ENCODE data around the gene HYAL1. TPM values are rescaled to one million over a fixed set of nuclear protein-coding genes. Genes with fewer than 3 reads are reported as not detected.

Gene HYAL1
- total RNA-seq, 4 donors from 2014 or later, result 19.5 to 31.0 (median 27.4) TPM

- no peak overlapping the region for H3K27ac ChIP-seq
- no peak for DNase-seq (ENCODE audit: low spot score in 2 of 2)
- no peak for TF ChIP-seq EP300 (IDR thresholded peaks at IDR 0.05)
- no peak for TF ChIP-seq POLR2AphosphoS5 (IDR thresholded peaks at IDR 0.05)
- TF ChIP-seq POLR2A (IDR thresholded peaks at IDR 0.05), result no peak
- TF ChIP-seq CTCF (IDR thresholded peaks at IDR 0.05), result no peak
- peaks cover 23% of the 10 kb centered on the region for H3K27me3 ChIP-seq
- no peaks in the 10 kb centered on the region for H3K9me3 ChIP-seq
- H3K4me1 ChIP-seq, result peaks cover 36% of the 10 kb centered on the region
- H3K4me3 ChIP-seq, result no peak overlapping the region
- WGBS, result 90% methylated on average over 16 of the region's 17 CpGs
- H3K36me3 ChIP-seq, result no peaks in the 10 kb centered on the region
Measured at GRCh38 chr3:50276762-50277101, 26.6 kb downstream of the HYAL1 start.

GRCh38 chr3:50275996-50276761, 27.2 kb downstream of the HYAL1 start:
- TF ChIP-seq CTCF (IDR thresholded peaks at IDR 0.05) (no peak), POLR2A (IDR thresholded peaks at IDR 0.05) (no peak), EP300 (IDR thresholded peaks at IDR 0.05) (no peak), POLR2AphosphoS5 (IDR thresholded peaks at IDR 0.05) (no peak)
- Histone ChIP-seq H3K27me3 (peaks cover 23% of the 10 kb centered on the region), H3K4me1 (peaks cover 36% of the 10 kb centered on the region), H3K36me3 (no peaks in the 10 kb centered on the region), H3K4me3 (no peak overlapping the region), H3K9me3 (no peaks in the 10 kb centered on the region), H3K27ac (no peak overlapping the region)
- DNase-seq (ENCODE audit: low spot score in 2 of 2), result no peak
- 70% methylated on average over 41 of the region's 79 CpGs for WGBS

- Histone ChIP-seq H3K4me1 (peaks cover 43% of the 10 kb centered on the region), H3K27me3 (peaks cover 23% of the 10 kb centered on the region), H3K4me3 (no peak overlapping the region), H3K36me3 (no peaks in the 10 kb centered on the region), H3K27ac (no peak overlapping the region), H3K9me3 (no peaks in the 10 kb centered on the region)
- TF ChIP-seq CTCF (IDR thresholded peaks at IDR 0.05) (no peak), EP300 (IDR thresholded peaks at IDR 0.05) (no peak), POLR2A (IDR thresholded peaks at IDR 0.05) (no peak)
- 30% methylated on average over 34 of the region's 65 CpGs for WGBS
- DNase-seq (ENCODE audit: low spot score in 2 of 2), result no peak
Measured at GRCh38 chr3:50275141-50275995, 28.0 kb downstream of the HYAL1 start.

- H3K4me1 ChIP-seq, result peaks cover 51% of the 10 kb centered on the region
Measured at GRCh38 chr3:50274371-50275104, 28.8 kb downstream of the HYAL1 start.

More at GRCh38 chr3:50274371-50275104, 28.8 kb downstream of the HYAL1 start:
- no peaks in the 10 kb centered on the region for H3K9me3 ChIP-seq
- WGBS, result 42% methylated on average over 17 of the region's 26 CpGs
- H3K27ac ChIP-seq, result no peak overlapping the region
- no peak for TF ChIP-seq POLR2AphosphoS5 (IDR thresholded peaks at IDR 0.05)
- peak; percentile 43 to 78 for TF ChIP-seq CTCF (IDR thresholded peaks at IDR 0.05)
- H3K4me3 ChIP-seq, result no peak overlapping the region
- peaks cover 23% of the 10 kb centered on the region for H3K27me3 ChIP-seq
- peak; percentile 88 to 90 for DNase-seq (ENCODE audit: low spot score in 2 of 2)
- no peaks in the 10 kb centered on the region for H3K36me3 ChIP-seq
